GM23338 (cell line): ENCODE data around the gene ATP2A3. TPM values are rescaled to one million over a fixed set of nuclear protein-coding genes. Genes with fewer than 3 reads are reported as not detected.
A peak's percentile ranks its signal among the peaks of the same experiment; 100 is the strongest.

Experiments
- ATAC-seq: fragments of 200-7000 bp; cut with Tn5 transposase; 3 replicates; pipeline ENCODE4 v1.9.1; 2020
- DNase-seq: peaks from one replicate; pipeline ENCODE4 v3.0.0-alpha.2; 2015; ENCODE audit warnings: low spot score
- H2AFZ ChIP-seq: fragments of 200-600 bp; sonication (generic); 2 replicates; pipeline ENCODE4 v1.8.0; 2016; ENCODE audit warnings: antibody characterized with exemption, mild to moderate bottlenecking, moderate library complexity
- H3F3A ChIP-seq: fragments of 200-600 bp; sonication (generic); replicated peaks from 2 replicates; pipeline ENCODE4 v1.8.0; 2017; ENCODE audit warnings: antibody characterized with exemption, mixed run types, low read depth
- H3K27ac ChIP-seq: fragments of 200-600 bp; sonication (generic); 2 replicates; pipeline ENCODE4 v1.6.1; 2016; ENCODE audit warnings: low read depth
- H3K27me3 ChIP-seq: fragments of 200-600 bp; sonication (generic); 2 replicates; pipeline ENCODE4 v1.8.0; 2016; ENCODE audit warnings: mild to moderate bottlenecking, mixed run types, moderate library complexity; ENCODE audit not compliant: insufficient read depth
- H3K36me3 ChIP-seq: fragments of 200-600 bp; sonication (generic); 2 replicates; pipeline ENCODE4 v1.8.0; 2016; ENCODE audit warnings: mild to moderate bottlenecking; ENCODE audit not compliant: insufficient read depth
- H3K4me1 ChIP-seq: fragments of 200-600 bp; sonication (generic); 2 replicates; pipeline ENCODE4 v1.8.0; 2016; ENCODE audit warnings: mild to moderate bottlenecking, moderate library complexity; ENCODE audit not compliant: insufficient read depth
- H3K4me2 ChIP-seq: fragments of 200-600 bp; sonication (generic); 2 replicates; pipeline ENCODE4 v1.7.1; 2017; ENCODE audit warnings: mixed run types
- H3K4me3 ChIP-seq: fragments of 200-600 bp; sonication (generic); 2 replicates; pipeline ENCODE4 v1.6.1; 2016; ENCODE audit warnings: mixed run types
- H3K79me2 ChIP-seq: fragments of 200-600 bp; sonication (generic); replicated peaks from 2 replicates; pipeline ENCODE4 v1.8.0; 2017; ENCODE audit warnings: mild to moderate bottlenecking; ENCODE audit not compliant: insufficient read depth
- H3K9me2 ChIP-seq: fragments of 200-600 bp; sonication (generic); 2 replicates; pipeline ENCODE4 v1.8.0; 2017; ENCODE audit not compliant: insufficient read depth
- H4K20me1 ChIP-seq: fragments of 200-600 bp; sonication (generic); replicated peaks from 2 replicates; pipeline ENCODE4 v1.8.0; 2017; ENCODE audit warnings: mild to moderate bottlenecking; ENCODE audit not compliant: insufficient read depth
- H3K27ac Mint-ChIP-seq: 2 replicates; pipeline ENCODE4 v1.8.0; 2020; ENCODE audit warnings: inconsistent platforms, mild to moderate bottlenecking, moderate library complexity, mixed read lengths
- H3K27me3 Mint-ChIP-seq: 3 replicates; pipeline ENCODE4 v1.8.0; 2022; ENCODE audit warnings: low read depth, mild to moderate bottlenecking, moderate library complexity, mixed read lengths, inconsistent platforms; ENCODE audit not compliant: insufficient read depth, poor library complexity
- H3K36me3 Mint-ChIP-seq: 3 replicates; pipeline ENCODE4 v1.8.0; 2021; ENCODE audit warnings: low read depth, mild to moderate bottlenecking, inconsistent platforms, moderate library complexity, mixed read lengths
- H3K4me1 Mint-ChIP-seq: 3 replicates; pipeline ENCODE4 v1.8.0; 2020; ENCODE audit warnings: mild to moderate bottlenecking, inconsistent platforms, mixed read lengths
- H3K4me3 Mint-ChIP-seq: 3 replicates; pipeline ENCODE4 v1.8.0; 2021; ENCODE audit warnings: moderate library complexity, mild to moderate bottlenecking, inconsistent platforms, mixed read lengths
- H3K9me3 Mint-ChIP-seq: 3 replicates; pipeline ENCODE4 v1.8.0; 2020; ENCODE audit warnings: moderate library complexity, mild to moderate bottlenecking, inconsistent platforms, mixed read lengths
- CREB1 ChIP-seq: fragments of 250-450 bp; sonication (Bioruptor Pico); IDR thresholded peaks from 2 replicates; pipeline ENCODE4 v1.5.0; 2020; ENCODE audit warnings: low read depth, mild to moderate bottlenecking, moderate library complexity
- CTCF ChIP-seq, 2 experiments: fragments of 200-600 bp in 1 of 2; sonication (generic) in 1 of 2; conservative IDR thresholded peaks; 2 replicates each; pipeline versions ENCODE4 v1.5.1 to v1.6.1; 2016 to 2017; ENCODE audit warnings: antibody characterized with exemption in 2 of 2, low read depth in 2 of 2, mild to moderate bottlenecking in 2 of 2, moderate library complexity in 1 of 2
- ETS1 ChIP-seq: IDR thresholded peaks from 2 replicates; pipeline ENCODE4 v1.6.1; 2016; ENCODE audit warnings: antibody characterized with exemption
- EZH2 ChIP-seq: fragments of 200-600 bp; sonication (generic); IDR thresholded peaks from one replicate; pipeline ENCODE4 v1.8.0; 2017; ENCODE audit warnings: antibody characterized with exemption, mild to moderate bottlenecking, low read depth; ENCODE audit not compliant: unreplicated experiment
- EZH2phosphoT487 ChIP-seq: fragments of 200-600 bp; sonication (generic); IDR thresholded peaks from one replicate; pipeline ENCODE4 v1.8.1; 2018; ENCODE audit warnings: antibody characterized with exemption; ENCODE audit not compliant: unreplicated experiment
- JUNB ChIP-seq: IDR thresholded peaks from one replicate; pipeline ENCODE4 v1.6.1; 2016; ENCODE audit warnings: antibody characterized with exemption; ENCODE audit not compliant: unreplicated experiment
- NANOG ChIP-seq: IDR thresholded peaks from 2 replicates; pipeline ENCODE4 v1.6.1; 2016; ENCODE audit warnings: antibody characterized with exemption, borderline replicate concordance
- POLR2AphosphoS5 ChIP-seq: IDR thresholded peaks from 2 replicates; pipeline ENCODE4 v1.6.1; 2016; ENCODE audit warnings: antibody characterized with exemption, low read depth
- STAT1 ChIP-seq: IDR thresholded peaks from one replicate; pipeline ENCODE4 v1.6.1; 2016; ENCODE audit warnings: antibody characterized with exemption; ENCODE audit not compliant: unreplicated experiment
- ZNF114 ChIP-seq: fragments of 250-450 bp; sonication (Bioruptor Pico); IDR thresholded peaks from 2 replicates; pipeline ENCODE4 v1.5.0; 2020; ENCODE audit warnings: mild to moderate bottlenecking, moderate library complexity
- ZNF331 ChIP-seq: fragments of 250-450 bp; sonication (Bioruptor Pico); IDR thresholded peaks from 2 replicates; pipeline ENCODE4 v1.5.0; 2020; ENCODE audit warnings: low read depth, mild to moderate bottlenecking, moderate library complexity
- ZNF462 ChIP-seq: fragments of 250-450 bp; sonication (Bioruptor Pico); IDR thresholded peaks from 2 replicates; pipeline ENCODE4 v1.5.0; 2020; ENCODE audit warnings: mild to moderate bottlenecking, moderate library complexity
- polyA plus RNA-seq: library from polyadenylated mRNA; unstranded; fragments of >200 nt; fragmentation: Nextera tagmentation; extraction: Ambion mirVana; gene quantifications from 2 replicates; pipeline ENCODE4 v1.2.1, GENCODE V29; 2016
- total RNA-seq: library from RNA; depleted of rRNA; stranded (reverse); fragments of >200 nt; shearing (Covaris generic); gene quantifications from 2 replicates; pipeline ENCODE4 v1.2.3, GENCODE V29; 2014

Gene ATP2A3
- total and polyA plus RNA-seq, 2 experiments from 2014 or later, result 9.6 to 35.2 TPM

GRCh38 chr17:3986270-3986938 is 22.2 kb upstream of the ATP2A3 start:
- Histone ChIP-seq H3K4me1 (peaks cover 11% of the 10 kb centered on the region), H3K79me2 (no peaks in the 10 kb centered on the region), H4K20me1 (no peaks in the 10 kb centered on the region), H3F3A (no peaks in the 10 kb centered on the region), H3K9me2 (no peaks in the 10 kb centered on the region), H3K4me2 (no peak overlapping the region), H3K27ac (no peak overlapping the region), H3K27me3 (no peaks in the 10 kb centered on the region), H3K4me3 (no peak overlapping the region), H3K36me3 (no peaks in the 10 kb centered on the region), H2AFZ (peak overlapping the region; percentile 84)
- H3K4me3 Mint-ChIP-seq, result no peak overlapping the region
- peaks cover 12% of the 10 kb centered on the region for H3K27me3 Mint-ChIP-seq
- no peak for TF ChIP-seq CREB1 (CRISPR knock-in tag)
- H3K4me1 Mint-ChIP-seq, result peaks cover 22% of the 10 kb centered on the region
- peak; percentile 16; the same call in 1 of the 3 replicates for ATAC-seq
- no peak overlapping the region for H3K27ac Mint-ChIP-seq
- H3K9me3 Mint-ChIP-seq, result no peaks in the 10 kb centered on the region
- no peak for DNase-seq
- no peaks in the 10 kb centered on the region; the same call in 2 of the 3 replicates for H3K36me3 Mint-ChIP-seq

- no peaks in the 10 kb centered on the region for H3K79me2 ChIP-seq
- Mint-ChIP-seq H3K4me3 (no peak overlapping the region), H3K4me1 (peaks cover 25% of the 10 kb centered on the region), H3K36me3 (no peaks in the 10 kb centered on the region; the same call in 2 of the 3 replicates), H3K27ac (no peak overlapping the region), H3K27me3 (peaks cover 17% of the 10 kb centered on the region), H3K9me3 (no peaks in the 10 kb centered on the region)
- H4K20me1 ChIP-seq, result no peaks in the 10 kb centered on the region; the same call in 1 of the 2 replicates
- H3K27ac ChIP-seq, result no peak overlapping the region
- DNase-seq (no peak), ATAC-seq (no peak)
- H3K4me1 ChIP-seq, result peaks cover 16% of the 10 kb centered on the region
- no peak overlapping the region for H3K4me2 ChIP-seq
- peak overlapping the region; percentile 84 for H2AFZ ChIP-seq
- 0 out of 2 replicates have a peak, but pooled peaks cover 2% of the 10 kb centered on the region for H3F3A ChIP-seq
- no peaks in the 10 kb centered on the region for H3K36me3 ChIP-seq
- no peaks in the 10 kb centered on the region for H3K9me2 ChIP-seq
- no peak overlapping the region for H3K4me3 ChIP-seq
- no peaks in the 10 kb centered on the region for H3K27me3 ChIP-seq
- no peak for TF ChIP-seq CTCF (conservative IDR thresholded peaks at IDR 0.05; ENCODE audit: low read depth in 2 of 2)
- TF ChIP-seq ETS1, result no peak
- no peak for TF ChIP-seq EZH2phosphoT487
- TF ChIP-seq EZH2, result no peak
- no peak for TF ChIP-seq JUNB
- no peak for TF ChIP-seq ZNF462
- TF ChIP-seq NANOG, result no peak
- TF ChIP-seq STAT1, result no peak
- TF ChIP-seq ZNF114 (CRISPR knock-in tag), result no peak
- no peak for TF ChIP-seq CREB1 (CRISPR knock-in tag)
- no peak for TF ChIP-seq POLR2AphosphoS5
- no peak for TF ChIP-seq ZNF331 (CRISPR knock-in tag)
These were observed 21.6 kb upstream of the ATP2A3 start for GRCh38 chr17:3985846-3986245.
